Raji (cell line): ENCODE measurements around the gene BTLA.

Experiments
- POLR2A ChIP-seq: IDR thresholded peaks from 2 replicates; pipeline ENCODE4 v1.6.1; 2011; ENCODE audit warnings: low read depth, low read length, control low read depth; ENCODE audit not compliant: insufficient read depth

BTLA gene

DNA sequence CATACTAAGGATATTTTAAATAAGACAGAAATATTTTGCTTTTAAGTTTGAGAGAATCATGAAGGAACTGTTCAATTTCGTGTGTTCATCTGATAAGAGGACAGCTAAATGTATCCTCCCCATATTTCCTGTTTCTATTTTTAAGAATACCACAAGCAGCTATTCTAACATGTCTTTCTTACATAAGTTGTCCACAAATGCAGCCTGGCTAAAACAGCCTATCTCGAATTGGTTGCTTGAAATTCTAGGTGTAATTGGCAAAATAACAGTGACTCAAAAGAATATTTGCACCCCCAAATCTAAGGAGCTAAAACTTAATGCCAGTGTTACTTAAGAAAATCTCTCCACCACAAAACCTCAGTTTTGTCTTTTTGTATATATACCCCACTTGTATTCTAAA lies 35.0 kb downstream of the BTLA start:
- TF ChIP-seq POLR2A = no peak

DNA sequence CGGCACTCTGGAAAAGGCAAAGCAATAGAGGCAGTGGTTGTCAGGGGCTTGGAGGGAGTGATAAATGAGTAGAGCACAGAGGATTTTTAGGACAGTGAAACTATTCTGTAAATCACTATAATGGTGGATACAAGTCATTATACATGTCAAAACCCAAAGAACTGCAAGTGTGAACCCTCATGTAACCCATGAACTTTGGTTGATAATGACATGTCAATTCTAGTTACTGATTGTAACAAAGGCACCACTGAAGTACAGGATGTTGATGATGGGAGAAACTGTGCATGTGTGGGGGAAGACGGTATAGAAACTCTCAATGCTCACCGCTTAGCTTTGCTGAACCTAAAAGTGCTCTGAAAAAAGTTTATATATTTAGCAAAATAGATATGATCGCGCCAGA lies 36.0 kb downstream of the BTLA start:
- TF ChIP-seq POLR2A = no peak

DNA sequence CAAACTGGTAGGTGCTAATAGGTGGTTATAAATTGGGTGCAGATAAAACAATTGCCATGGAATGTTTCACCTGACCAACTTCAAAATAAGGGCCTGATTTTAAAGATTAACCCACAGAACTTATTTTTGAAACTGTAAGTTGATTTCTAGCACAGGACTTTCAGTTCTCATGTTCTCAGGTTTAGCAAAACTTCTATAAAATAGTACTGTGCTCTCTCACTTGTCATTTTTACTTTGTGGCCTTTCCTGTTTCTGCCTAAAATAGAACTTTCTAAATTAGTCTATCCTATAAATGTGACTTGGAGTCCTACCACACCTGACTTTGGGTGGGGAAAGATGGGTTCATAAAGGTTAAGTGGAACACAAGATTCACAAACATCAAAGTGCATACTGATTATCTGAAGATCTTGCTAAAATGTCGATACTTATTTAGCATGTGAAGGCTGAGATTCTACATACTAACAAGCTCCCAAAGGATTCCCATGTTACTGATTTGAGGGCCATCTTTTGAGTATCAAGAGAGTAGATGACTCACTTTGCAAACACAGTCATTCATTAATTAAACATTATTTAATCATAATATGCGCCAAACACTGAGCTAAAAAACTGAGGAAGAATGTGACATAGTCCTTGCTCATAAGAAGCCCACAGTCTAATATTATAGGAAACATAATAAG lies 38.6 kb downstream of the BTLA start:
- TF ChIP-seq POLR2A = no peak

DNA sequence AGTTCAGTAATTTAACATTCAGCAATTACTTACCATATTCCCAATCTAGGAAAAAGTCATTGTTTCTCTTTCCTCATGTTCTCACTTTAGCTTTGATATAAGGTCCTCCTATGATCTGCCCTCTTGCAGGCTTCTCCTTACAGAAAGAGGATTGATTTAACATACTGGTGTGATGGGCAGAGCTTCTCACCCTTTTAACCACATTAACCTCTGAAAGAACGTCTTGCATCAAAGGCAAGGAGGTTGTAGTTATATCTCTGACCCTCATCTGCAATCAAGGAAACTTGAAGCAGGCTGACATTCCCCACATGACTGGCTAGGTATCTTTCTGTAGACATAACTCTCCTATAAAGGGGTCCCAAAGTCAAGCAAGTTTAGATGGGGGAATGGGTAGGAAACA lies 39.5 kb downstream of the BTLA start:
- TF ChIP-seq POLR2A = no peak

DNA sequence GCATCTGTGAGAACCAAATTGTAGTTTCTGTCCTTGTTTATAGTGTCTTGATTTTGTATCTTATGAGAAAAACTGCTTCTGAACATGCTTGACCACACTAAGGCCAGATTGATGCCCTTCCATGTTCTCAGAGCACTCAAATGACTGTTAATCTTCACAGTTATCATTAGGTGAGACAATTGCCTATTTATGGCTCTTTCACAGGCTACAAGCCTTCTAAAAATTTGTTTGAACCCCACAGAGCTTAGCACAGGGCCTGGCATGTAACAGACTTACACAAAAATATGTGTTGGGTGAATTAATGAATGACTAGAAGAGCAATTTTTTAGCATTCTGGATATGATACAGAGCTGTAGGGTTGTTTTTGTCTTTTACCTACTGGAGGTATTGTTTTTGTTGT lies 43.1 kb downstream of the BTLA start:
- TF ChIP-seq POLR2A = no peak

DNA sequence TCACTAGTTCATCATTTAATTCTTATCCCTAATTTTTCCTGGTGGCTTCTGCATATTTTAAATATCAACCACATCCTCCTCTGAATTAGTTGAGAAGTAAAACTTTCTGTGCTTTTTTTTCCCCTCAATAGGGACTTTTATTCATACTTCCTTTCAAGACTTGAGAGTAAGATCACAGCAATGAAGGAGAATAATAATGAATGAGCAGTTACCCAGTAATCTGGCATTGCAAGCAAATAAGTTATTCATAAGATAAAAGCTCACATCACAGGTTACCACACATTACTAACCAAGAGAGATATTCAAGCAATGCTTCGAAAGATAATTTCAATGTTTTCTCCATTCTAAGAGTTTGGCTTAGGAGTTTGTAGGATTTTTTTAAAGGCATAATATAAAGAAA lies 50.3 kb downstream of the BTLA start:
- no peak for TF ChIP-seq POLR2A

DNA sequence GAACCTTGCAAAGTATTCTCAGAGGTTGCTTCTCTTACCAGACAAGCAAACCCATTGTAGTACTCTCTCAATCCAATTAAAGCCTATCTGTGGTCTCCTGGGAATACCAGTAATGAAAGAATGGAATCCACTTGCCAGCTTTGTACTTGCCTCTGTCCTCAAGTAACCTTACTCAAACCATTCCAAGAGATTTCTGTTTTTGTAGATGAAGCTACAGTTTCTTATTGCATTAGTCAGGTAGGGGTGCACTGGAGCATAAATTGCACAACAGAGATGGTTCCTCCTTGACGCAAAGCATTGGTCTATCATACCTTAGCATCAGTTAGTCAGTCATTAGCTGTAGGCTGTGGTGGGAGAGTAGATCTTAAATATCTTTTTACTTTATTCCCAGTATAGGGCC lies 52.9 kb downstream of the BTLA start:
- no peak for TF ChIP-seq POLR2A

DNA sequence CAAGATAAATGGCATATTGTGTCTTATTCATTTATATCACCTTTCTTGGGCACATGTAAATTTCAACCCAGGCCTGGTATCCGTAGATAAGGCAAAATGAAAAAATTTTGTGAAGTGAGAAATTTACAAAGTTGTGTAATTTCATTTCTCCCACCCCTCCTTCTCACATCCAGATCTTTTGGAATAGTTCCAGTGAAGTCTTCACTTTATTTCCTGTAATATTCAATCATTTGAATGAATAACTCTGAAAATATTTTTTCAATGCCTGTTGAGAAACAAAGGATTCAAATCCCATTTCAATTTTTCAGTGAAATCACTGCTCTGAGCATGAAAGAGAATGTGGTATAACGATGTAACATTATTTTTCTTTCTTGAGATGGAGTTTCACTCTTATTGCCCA lies 53.4 kb downstream of the BTLA start:
- TF ChIP-seq POLR2A = no peak

DNA sequence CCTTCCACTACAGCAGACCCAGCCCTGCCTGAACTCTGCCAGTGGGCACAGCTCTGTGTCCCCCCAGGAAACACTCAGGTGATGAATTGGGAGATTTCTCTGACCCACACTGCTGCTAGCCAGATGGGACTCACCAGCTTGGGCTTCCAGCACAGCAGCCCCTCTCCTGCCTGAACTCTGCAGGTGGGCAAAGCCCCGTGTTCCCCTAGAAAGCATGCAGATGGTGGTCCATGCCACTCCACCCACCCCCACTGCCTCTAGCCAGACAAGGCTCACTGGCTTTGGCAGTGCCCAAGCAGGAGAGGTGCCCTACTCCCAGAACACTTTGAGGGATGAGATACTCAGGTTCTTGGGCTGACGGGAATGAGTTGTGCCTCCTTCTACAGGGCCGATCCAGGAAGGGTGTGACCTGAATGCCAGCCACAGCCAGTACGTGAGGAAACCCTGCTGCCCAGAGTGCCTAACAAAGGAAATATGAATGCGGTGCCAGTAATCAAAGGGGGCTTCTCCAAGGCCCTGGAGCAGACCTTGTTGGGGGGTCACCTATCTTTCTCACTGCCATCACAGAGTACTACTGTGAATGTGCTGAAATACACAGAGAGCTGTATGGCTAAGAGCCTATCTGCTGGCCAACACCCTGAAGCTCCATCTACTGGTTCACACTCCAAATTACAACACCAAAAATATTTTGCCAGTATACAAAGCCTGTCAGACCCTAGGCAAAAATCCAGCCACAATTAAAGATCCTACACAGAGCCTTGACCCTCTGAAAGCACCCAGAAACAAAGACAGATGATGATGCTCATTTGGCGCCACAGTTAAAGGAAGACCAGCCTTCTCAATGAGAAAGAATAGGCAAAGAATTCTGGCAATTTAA lies 61.9 kb downstream of the BTLA start:
- TF ChIP-seq POLR2A = no peak

DNA sequence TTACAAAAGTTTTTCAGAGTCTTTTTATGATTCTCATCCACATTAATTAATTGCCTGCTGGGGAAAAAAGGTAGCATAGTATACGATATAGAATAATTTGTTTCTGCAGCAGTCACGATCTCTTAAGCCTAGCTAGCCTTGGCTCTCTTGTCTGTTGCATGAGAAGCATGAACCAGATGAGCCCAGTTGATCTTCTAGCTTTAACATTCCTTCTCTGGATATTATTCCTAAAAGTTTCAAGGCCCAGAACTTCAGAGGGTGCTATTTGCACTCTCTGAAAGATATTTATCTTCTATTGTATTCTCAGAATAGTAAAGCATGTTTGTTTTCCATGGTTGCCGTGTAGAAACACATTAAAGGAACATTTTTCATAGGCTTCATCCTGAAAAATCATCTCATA lies 69.3 kb downstream of the BTLA start:
- TF ChIP-seq POLR2A = no peak

DNA sequence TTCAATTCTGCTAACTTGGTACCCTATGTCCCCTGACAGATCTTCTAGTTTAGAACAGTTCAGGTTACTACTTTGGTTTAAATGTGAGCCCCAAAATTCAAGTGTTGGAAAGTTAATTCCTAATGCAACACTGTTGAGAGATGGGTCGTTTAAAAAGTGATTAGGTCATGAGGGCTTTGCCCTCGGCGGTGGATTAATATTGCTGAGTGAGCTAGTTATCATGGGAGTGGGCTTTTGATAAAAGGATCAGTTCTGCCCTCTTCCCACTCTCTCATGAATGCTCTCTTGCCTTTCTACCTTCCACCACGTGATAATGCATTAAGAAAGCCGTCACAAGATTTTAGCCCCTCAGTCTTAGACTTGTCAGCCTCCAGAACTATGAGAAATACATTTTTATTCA lies 72.1 kb downstream of the BTLA start:
- TF ChIP-seq POLR2A = no peak

DNA sequence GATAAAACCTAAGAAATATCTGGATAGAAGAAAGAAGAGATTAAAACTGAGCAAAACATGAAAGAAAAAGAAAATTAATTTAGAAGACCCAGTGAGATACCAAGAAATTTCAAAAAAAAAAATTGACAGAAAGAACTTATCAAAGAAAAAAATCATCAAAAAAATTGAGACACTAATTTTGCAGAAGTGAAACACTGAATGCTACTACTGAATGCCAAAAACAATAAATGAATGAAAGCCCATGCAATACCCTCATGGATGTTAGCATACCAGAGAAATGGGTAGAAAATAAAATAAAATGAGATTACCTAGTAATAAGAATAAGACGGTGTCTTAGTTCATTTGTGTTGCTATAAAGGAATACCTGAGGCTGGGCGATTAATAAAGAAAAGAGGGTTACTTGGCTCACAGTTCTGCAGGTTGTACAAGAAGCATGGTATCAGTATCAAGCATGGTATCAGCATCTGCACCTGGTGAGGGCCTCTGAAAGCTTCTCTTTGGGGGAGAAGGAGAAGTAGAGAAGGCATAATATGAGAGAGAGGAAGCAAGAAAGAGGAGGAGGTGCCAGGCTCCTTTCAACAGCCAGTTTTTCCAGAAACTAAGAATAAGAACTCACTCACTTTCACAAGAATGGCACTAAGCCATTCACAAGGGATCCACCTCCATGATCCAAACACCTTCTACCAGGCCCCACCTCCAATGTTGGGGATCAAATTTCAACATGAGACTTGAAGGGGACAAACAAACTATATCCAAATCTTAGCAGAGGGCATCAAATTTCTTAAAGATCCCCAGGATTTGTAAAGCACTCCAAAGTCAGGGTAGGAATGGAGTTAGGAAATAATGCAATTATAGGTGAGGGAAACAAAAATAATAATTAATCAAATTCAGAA lies 73.2 kb downstream of the BTLA start:
- TF ChIP-seq POLR2A = no peak

DNA sequence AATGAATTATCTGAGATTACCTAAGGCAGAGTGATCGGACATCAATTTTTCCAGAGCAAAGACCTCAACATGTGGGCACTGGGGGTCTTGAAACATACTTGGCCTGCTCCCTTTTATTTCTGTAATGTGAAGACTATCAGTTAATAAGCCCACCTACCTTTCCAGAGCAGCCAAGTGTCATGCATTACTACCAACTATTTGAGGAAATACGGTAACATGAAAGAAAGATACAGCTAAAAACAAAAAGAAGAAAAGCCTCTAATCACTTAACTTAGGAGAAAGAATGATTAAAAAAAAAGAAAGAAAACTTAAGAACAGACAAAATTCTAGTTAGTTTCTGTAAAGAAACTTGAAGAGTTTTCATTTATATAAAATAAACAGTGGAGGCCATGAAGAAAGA lies 73.9 kb downstream of the BTLA start:
- no peak for TF ChIP-seq POLR2A

DNA sequence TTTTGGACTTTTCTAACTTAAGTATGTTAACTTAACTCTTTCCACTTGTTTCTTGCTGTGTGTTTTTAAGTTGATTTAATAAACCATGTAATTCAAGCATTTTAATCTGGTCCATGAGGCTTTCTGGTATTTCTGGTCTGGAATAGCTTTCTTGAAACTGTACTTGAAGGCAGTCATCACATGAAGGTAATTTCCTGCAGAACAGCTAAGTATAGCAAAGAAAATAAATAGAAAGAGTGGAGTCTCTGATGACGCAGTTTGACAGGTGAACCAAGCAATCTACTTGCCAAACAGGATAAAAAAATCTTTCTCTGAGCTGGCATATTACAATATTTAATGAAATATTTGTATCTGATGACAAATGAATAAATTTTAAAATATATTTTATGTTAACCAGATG lies 74.9 kb downstream of the BTLA start:
- no peak for TF ChIP-seq POLR2A

DNA sequence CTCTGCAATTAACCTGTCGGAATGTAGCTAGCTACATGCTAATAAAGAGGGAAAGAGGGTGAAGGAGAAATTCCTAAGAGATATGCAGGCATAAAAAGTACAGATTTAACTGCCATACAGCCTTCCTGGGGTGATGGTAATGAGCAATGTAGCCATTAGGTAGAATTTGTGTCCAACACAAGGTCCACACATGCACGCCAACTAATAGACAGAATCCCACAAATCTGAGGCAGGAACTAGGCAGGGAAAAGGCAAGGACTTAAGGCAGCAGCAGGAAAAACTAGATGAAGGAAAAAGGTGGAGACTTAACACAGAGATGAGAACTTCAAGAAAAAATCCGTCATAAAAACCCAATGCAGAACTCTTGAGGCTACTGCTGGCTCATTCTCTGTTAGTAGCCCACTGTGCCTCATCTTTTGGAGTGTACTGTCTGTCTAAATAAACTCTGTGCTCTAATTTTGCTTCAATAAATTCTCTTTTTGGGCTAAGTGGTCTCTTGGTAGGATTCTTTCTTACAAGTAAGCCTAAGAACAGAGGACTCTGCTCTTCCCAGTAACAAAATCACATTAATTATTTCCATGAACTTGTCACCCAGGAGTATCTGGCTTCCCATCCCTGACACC lies 81.5 kb downstream of the BTLA start:
- TF ChIP-seq POLR2A = no peak

DNA sequence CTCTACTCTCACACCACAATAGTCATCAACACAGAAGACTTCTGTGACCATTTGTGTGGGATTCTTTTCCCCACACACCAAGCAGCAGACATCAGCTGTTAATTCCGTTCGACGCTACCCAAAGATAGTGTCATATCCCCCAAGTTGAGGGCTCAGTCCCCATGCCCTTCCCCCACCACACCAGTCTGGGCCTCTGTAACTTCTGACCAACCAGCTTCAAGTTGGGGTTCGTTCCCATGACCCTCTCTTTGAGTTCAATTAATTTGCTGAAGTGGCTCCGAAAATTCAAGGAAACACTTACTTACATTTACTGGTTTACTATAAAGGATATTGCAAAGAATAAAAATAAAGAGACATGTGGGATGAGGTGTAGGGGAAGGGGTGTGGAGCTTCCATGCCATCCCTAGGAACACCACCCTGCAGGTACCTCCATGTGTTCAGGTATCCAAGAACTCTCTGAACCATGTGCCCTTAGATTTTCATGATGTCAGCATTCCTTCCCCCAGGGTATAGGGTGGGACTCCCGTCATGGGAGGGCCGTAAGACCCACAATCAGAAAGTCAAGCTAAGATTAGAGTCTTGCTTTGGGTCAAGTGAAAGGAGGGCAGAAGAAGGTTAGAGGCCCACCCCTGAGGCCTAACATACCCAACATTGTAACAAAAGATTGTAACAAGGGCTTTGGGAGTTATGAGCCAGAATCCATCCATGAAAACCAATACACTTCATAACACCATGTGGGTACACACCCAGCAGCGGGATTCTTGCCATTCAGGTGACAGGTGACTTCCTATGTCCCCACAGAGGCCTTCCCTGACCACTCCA lies 82.7 kb downstream of the BTLA start:
- TF ChIP-seq POLR2A = no peak
